ENCODE measurements around the gene COPS4.

The COPS4 gene

DNA sequence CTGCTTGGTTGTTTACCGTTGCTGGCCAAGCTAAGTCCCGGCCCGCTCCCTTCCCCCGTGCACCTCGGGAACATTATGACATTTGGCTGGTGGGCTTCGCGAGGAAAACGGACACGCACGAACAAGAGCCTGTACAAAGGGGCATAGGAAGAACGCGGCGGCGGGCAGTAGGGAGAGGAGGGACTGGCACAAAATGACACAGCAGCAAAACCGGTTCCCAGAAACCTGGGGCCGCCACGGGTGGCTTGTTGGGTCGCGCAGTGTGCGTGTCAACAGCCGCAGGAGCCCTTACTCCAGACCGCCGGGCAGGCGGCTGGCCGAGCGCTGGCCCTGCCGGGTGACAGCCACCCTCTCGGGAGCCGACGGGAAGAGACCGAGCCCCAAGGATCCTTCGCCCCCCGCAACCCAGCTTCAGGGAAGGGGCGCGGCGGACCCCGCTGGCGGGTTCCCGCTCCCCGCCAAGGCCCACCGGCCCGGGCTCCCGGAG is 22.7 kb upstream of the COPS4 start:
- Histone ChIP-seq H3K79me1 (ENCODE audit: low read length) (peaks cover 9% of the 10 kb centered on the region), H3K4me3 (ENCODE audit: low read depth, low read length) (peak overlapping the region; percentile 91), H2BK12ac (ENCODE audit: low read length) (peak overlapping the region; percentile 33), H2AK5ac (ENCODE audit: low read length) (no peak overlapping the region), H4K91ac (ENCODE audit: low read depth, low read length) (peak overlapping the region; percentile 63), H3K23ac (ENCODE audit: low read length) (no peak overlapping the region), H3K4ac (ENCODE audit: low read depth, low read length) (peak overlapping the region; percentile 44), H3K14ac (ENCODE audit: low read length) (peak overlapping the region; percentile 88), H2BK120ac (ENCODE audit: insufficient read depth, low read length, poor library complexity) (peak overlapping the region; percentile 44), H3K27ac (ENCODE audit: low read depth, low read length) (peak overlapping the region; percentile 84), H2AFZ (ENCODE audit: insufficient read depth, low read length, poor library complexity) (peak overlapping the region; percentile 83), H3K27me3 (ENCODE audit: insufficient read depth, low read length) (no peaks in the 10 kb centered on the region), H3K36me3 (ENCODE audit: control insufficient read depth in 1 of 2, insufficient read depth in 2 of 2, low read length in 2 of 2) (no peaks in the 10 kb centered on the region), H3K18ac (ENCODE audit: low read length) (peak overlapping the region; percentile 52), H4K12ac (ENCODE audit: low read depth, low read length) (peak overlapping the region; percentile 37), H3K9me3 (ENCODE audit: insufficient read depth, low read depth, low read length) (no peaks in the 10 kb centered on the region), H3K4me1 (ENCODE audit: control insufficient read depth in 1 of 2, insufficient read depth in 2 of 2, low read length in 2 of 2) (peaks cover 0 to 2% of the 10 kb centered on the region in 2 experiments), H4K8ac (ENCODE audit: low read depth, low read length) (peak overlapping the region; percentile 57), H3K9ac (ENCODE audit: low read length) (peak overlapping the region; percentile 74), H3K79me2 (ENCODE audit: control insufficient read depth, insufficient read depth, low read length, poor library complexity) (peaks cover 9% of the 10 kb centered on the region), H2BK5ac (ENCODE audit: low read depth, low read length, poor library complexity) (peak overlapping the region; percentile 82), H3K4me2 (ENCODE audit: low read length) (peak overlapping the region; percentile 91)
- no CpG with 5 or more reads among the region's 43 CpGs for WGBS (ENCODE audit: extremely low coverage, insufficient coverage, insufficient read length)
- peak; percentile 62 to 73 for DNase-seq

DNA sequence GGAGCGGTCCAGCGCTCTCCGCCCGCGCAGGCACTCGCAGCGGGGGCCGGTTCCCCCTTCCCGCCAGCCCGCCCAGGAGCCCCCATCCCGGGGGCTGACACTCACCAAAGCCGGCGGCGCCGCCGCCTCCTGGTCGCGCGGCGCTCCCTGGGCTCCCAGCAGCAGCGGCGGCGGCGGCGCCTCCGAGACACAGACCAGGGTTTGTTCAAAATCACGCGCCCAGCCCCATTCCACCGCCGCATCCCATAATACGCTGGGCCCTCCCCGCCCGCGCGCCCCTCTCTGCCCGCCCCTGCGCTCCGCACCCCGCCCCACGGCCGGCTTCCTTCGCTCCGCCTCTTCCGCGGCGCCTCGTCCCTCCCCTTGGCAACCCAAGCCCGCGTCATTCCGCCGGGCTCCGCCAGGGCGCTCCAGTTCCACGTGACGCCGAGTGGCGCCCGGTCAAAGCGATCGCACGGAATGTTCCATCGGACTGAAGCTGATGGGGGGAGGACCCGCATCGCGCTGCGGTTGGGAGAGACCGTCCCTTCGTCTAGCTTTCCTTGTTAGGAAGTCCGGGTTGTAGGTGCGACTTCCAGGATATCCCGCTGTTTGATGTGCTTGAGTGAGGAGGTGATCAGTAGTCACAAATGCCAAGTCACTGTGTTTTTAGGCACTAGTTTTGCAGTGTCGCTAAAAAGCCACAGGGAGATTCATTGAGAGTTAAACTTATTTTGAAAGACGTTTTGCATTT is 22.1 kb upstream of the COPS4 start:
- H2BK5ac ChIP-seq (ENCODE audit: low read depth, low read length, poor library complexity): peak overlapping the region; percentile 82
- H3K14ac ChIP-seq (ENCODE audit: low read length): peak overlapping the region; percentile 88
- peaks cover 0 to 2% of the 10 kb centered on the region in 2 experiments for H3K4me1 ChIP-seq (ENCODE audit: control insufficient read depth in 1 of 2, insufficient read depth in 2 of 2, low read length in 2 of 2)
- H3K36me3 ChIP-seq (ENCODE audit: control insufficient read depth in 1 of 2, insufficient read depth in 2 of 2, low read length in 2 of 2): no peaks in the 10 kb centered on the region
- no CpG with 5 or more reads among the region's 73 CpGs for WGBS (ENCODE audit: extremely low coverage, insufficient coverage, insufficient read length)
- H3K9ac ChIP-seq (ENCODE audit: low read length): peak overlapping the region; percentile 74
- H3K18ac ChIP-seq (ENCODE audit: low read length): peak overlapping the region; percentile 52
- H3K9me3 ChIP-seq (ENCODE audit: insufficient read depth, low read depth, low read length): no peaks in the 10 kb centered on the region
- H3K4ac ChIP-seq (ENCODE audit: low read depth, low read length): peak overlapping the region; percentile 44
- H3K79me2 ChIP-seq (ENCODE audit: control insufficient read depth, insufficient read depth, low read length, poor library complexity): peaks cover 9% of the 10 kb centered on the region
- H3K23ac ChIP-seq (ENCODE audit: low read length): no peak overlapping the region
- H4K91ac ChIP-seq (ENCODE audit: low read depth, low read length): peak overlapping the region; percentile 63
- DNase-seq: peak; percentile 99 to 100
- peak overlapping the region; percentile 44 for H2BK120ac ChIP-seq (ENCODE audit: insufficient read depth, low read length, poor library complexity)
- H4K12ac ChIP-seq (ENCODE audit: low read depth, low read length): peak overlapping the region; percentile 37
- no peaks in the 10 kb centered on the region for H3K27me3 ChIP-seq (ENCODE audit: insufficient read depth, low read length)
- H3K4me3 ChIP-seq (ENCODE audit: low read depth, low read length): peak overlapping the region; percentile 91
- peak overlapping the region; percentile 84 for H3K27ac ChIP-seq (ENCODE audit: low read depth, low read length)
- H3K79me1 ChIP-seq (ENCODE audit: low read length): peaks cover 9% of the 10 kb centered on the region
- peak overlapping the region; percentile 33 for H2BK12ac ChIP-seq (ENCODE audit: low read length)
- H2AFZ ChIP-seq (ENCODE audit: insufficient read depth, low read length, poor library complexity): peak overlapping the region; percentile 83
- peak overlapping the region; percentile 83 for H4K8ac ChIP-seq (ENCODE audit: low read depth, low read length)
- peak overlapping the region; percentile 91 for H3K4me2 ChIP-seq (ENCODE audit: low read length)
- H2AK5ac ChIP-seq (ENCODE audit: low read length): no peak overlapping the region

DNA sequence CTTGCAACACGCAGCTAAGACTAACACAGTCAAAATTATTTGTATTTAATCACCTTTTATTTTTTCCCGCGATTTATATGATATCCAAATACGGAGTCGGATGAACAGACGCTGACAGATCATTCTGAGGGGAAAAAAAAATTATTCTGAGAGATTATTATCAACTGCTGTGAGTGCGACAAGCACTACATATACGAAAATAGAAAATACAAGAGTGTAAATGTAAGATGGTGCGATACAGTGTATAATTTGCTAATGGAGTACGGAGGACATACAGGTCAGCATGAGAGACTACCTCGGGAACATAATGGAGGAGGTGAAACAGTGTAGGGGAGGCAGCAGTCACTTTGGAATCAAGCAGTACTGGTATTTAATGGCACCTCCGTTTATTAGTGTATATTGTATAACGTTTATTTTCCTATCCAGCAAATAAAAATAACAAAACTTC is 21.5 kb upstream of the COPS4 start:
- Histone ChIP-seq H3K4me1 (ENCODE audit: control insufficient read depth in 1 of 2, insufficient read depth in 2 of 2, low read length in 2 of 2) (peaks cover 0 to 2% of the 10 kb centered on the region in 2 experiments), H2BK120ac (ENCODE audit: insufficient read depth, low read length, poor library complexity) (no peak overlapping the region), H3K14ac (ENCODE audit: low read length) (no peak overlapping the region), H2BK12ac (ENCODE audit: low read length) (no peak overlapping the region), H3K4me2 (ENCODE audit: low read length) (peak overlapping the region; percentile 56), H3K4me3 (ENCODE audit: low read depth, low read length) (no peak overlapping the region), H2AK5ac (ENCODE audit: low read length) (no peak overlapping the region), H3K79me2 (ENCODE audit: control insufficient read depth, insufficient read depth, low read length, poor library complexity) (peaks cover 9% of the 10 kb centered on the region), H3K79me1 (ENCODE audit: low read length) (peaks cover 9% of the 10 kb centered on the region), H3K4ac (ENCODE audit: low read depth, low read length) (no peak overlapping the region), H3K18ac (ENCODE audit: low read length) (no peak overlapping the region), H3K27me3 (ENCODE audit: insufficient read depth, low read length) (no peaks in the 10 kb centered on the region), H4K91ac (ENCODE audit: low read depth, low read length) (no peak overlapping the region), H2AFZ (ENCODE audit: insufficient read depth, low read length, poor library complexity) (no peak overlapping the region), H3K23ac (ENCODE audit: low read length) (no peak overlapping the region), H3K9ac (ENCODE audit: low read length) (no peak overlapping the region), H3K9me3 (ENCODE audit: insufficient read depth, low read depth, low read length) (no peaks in the 10 kb centered on the region), H3K36me3 (ENCODE audit: control insufficient read depth in 1 of 2, insufficient read depth in 2 of 2, low read length in 2 of 2) (no peaks in the 10 kb centered on the region), H2BK5ac (ENCODE audit: low read depth, low read length, poor library complexity) (no peak overlapping the region), H4K12ac (ENCODE audit: low read depth, low read length) (no peak overlapping the region), H3K27ac (ENCODE audit: low read depth, low read length) (peak overlapping the region; percentile 35), H4K8ac (ENCODE audit: low read depth, low read length) (no peak overlapping the region)
- no peak for DNase-seq
- no CpG with 5 or more reads among the region's 13 CpGs for WGBS (ENCODE audit: extremely low coverage, insufficient coverage, insufficient read length)

DNA sequence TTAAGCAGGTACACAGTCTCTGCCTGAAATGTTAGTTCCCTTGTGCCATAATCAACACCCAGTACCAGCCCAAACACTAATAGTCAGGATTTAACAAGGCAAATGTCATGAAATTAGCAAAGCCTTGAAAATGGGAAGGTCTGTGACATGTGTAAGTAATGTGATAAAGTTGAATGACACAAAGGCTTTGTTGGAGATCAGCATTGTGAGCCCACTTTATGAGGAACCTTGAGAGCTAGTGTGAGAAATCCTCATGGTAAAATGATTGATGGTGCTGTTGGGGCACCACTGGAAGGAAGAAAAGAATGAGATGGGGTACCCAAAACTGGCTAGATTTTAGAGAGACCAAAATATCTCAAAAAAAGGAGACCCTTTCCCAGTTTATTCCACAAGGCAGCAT is 21.1 kb upstream of the COPS4 start:
- Histone ChIP-seq H2BK5ac (ENCODE audit: low read depth, low read length, poor library complexity) (no peak overlapping the region), H3K27me3 (ENCODE audit: insufficient read depth, low read length) (no peaks in the 10 kb centered on the region)

More for the DNA sequence above, 21.1 kb upstream of the COPS4 start:
- H2BK120ac ChIP-seq (ENCODE audit: insufficient read depth, low read length, poor library complexity): no peak overlapping the region
- no peak overlapping the region for H3K4me2 ChIP-seq (ENCODE audit: low read length)
- no peak overlapping the region for H3K4ac ChIP-seq (ENCODE audit: low read depth, low read length)
- H3K23ac ChIP-seq (ENCODE audit: low read length): no peak overlapping the region
- H3K27ac ChIP-seq (ENCODE audit: low read depth, low read length): no peak overlapping the region
- no peak overlapping the region for H2AFZ ChIP-seq (ENCODE audit: insufficient read depth, low read length, poor library complexity)
- peaks cover 9% of the 10 kb centered on the region for H3K79me2 ChIP-seq (ENCODE audit: control insufficient read depth, insufficient read depth, low read length, poor library complexity)
- no peaks in the 10 kb centered on the region for H3K9me3 ChIP-seq (ENCODE audit: insufficient read depth, low read depth, low read length)
- no peaks in the 10 kb centered on the region for H3K36me3 ChIP-seq (ENCODE audit: control insufficient read depth in 1 of 2, insufficient read depth in 2 of 2, low read length in 2 of 2)
- H3K4me1 ChIP-seq (ENCODE audit: control insufficient read depth in 1 of 2, insufficient read depth in 2 of 2, low read length in 2 of 2): peaks cover 0 to 2% of the 10 kb centered on the region in 2 experiments
- peaks cover 9% of the 10 kb centered on the region for H3K79me1 ChIP-seq (ENCODE audit: low read length)
- H3K18ac ChIP-seq (ENCODE audit: low read length): no peak overlapping the region
- H2AK5ac ChIP-seq (ENCODE audit: low read length): no peak overlapping the region
- no peak overlapping the region for H4K91ac ChIP-seq (ENCODE audit: low read depth, low read length)
- no peak overlapping the region for H2BK12ac ChIP-seq (ENCODE audit: low read length)
- no peak overlapping the region for H4K12ac ChIP-seq (ENCODE audit: low read depth, low read length)
- H3K14ac ChIP-seq (ENCODE audit: low read length): no peak overlapping the region
- DNase-seq: no peak
- H3K9ac ChIP-seq (ENCODE audit: low read length): no peak overlapping the region
- H4K8ac ChIP-seq (ENCODE audit: low read depth, low read length): no peak overlapping the region
- H3K4me3 ChIP-seq (ENCODE audit: low read depth, low read length): no peak overlapping the region
